Smooth muscle cell (in vitro differentiated cells): ENCODE results near the gene FAM136A. TPM values are rescaled to one million over a fixed set of nuclear protein-coding genes. Genes with fewer than 3 reads are reported as not detected.
A peak's percentile ranks its signal among the peaks of the same experiment; 100 is the strongest.

Experiments used
- DNase-seq: peaks from one replicate; lab custom pipeline; 2025; ENCODE audit not compliant: unreplicated experiment; lab: John Stamatoyannopoulos, UW
- H2AFZ ChIP-seq: fragments of 200-600 bp; sonication (generic); 2 replicates; pipeline ENCODE4 v1.6.0; 2016; ENCODE audit warnings: antibody characterized with exemption, low read depth, mild to moderate bottlenecking
- H3F3A ChIP-seq: fragments of 200-600 bp; sonication (generic); 2 replicates; pipeline ENCODE4 v1.6.0; 2017; ENCODE audit warnings: antibody characterized with exemption, low read depth
- H3K27ac ChIP-seq: fragments of 200-600 bp; sonication (generic); 2 replicates; pipeline ENCODE4 v1.5.1; 2016; ENCODE audit warnings: low read depth, mild to moderate bottlenecking
- H3K27me3 ChIP-seq: fragments of 200-600 bp; sonication (generic); 2 replicates; pipeline ENCODE4 v1.6.1; 2016; ENCODE audit warnings: low read depth, mild to moderate bottlenecking
- H3K36me3 ChIP-seq: fragments of 200-600 bp; sonication (generic); 2 replicates; pipeline ENCODE4 v1.5.1; 2016; ENCODE audit warnings: low read depth
- H3K4me1 ChIP-seq: fragments of 200-600 bp; sonication (generic); 2 replicates; pipeline ENCODE4 v1.5.1; 2016; ENCODE audit warnings: low read depth
- H3K4me2 ChIP-seq: fragments of 200-600 bp; sonication (generic); 2 replicates; pipeline ENCODE4 v1.6.0; 2016; ENCODE audit warnings: mild to moderate bottlenecking
- H3K4me3 ChIP-seq: fragments of 200-600 bp; sonication (generic); 2 replicates; pipeline ENCODE4 v1.5.1; 2016; ENCODE audit warnings: mild to moderate bottlenecking
- H3K79me2 ChIP-seq: fragments of 200-600 bp; sonication (generic); 2 replicates; pipeline ENCODE4 v1.6.0; 2016; ENCODE audit warnings: low read depth, mild to moderate bottlenecking
- H3K9ac ChIP-seq: fragments of 200-600 bp; sonication (generic); 2 replicates; pipeline ENCODE4 v1.6.0; 2016; ENCODE audit warnings: low read depth
- H3K9me3 ChIP-seq: fragments of 200-600 bp; sonication (generic); replicated peaks from 2 replicates; pipeline ENCODE4 v1.5.1; 2016; ENCODE audit warnings: low read depth
- H4K20me1 ChIP-seq: fragments of 200-600 bp; sonication (generic); 2 replicates; pipeline ENCODE4 v1.6.0; 2016; ENCODE audit warnings: low read depth
- WGBS: methylation state at CpG from one replicate; pipeline ENCODE4 v1.1.7; 2016; ENCODE audit warnings: low lambda C conversion rate; 5-methylcytosine and 5-hydroxymethylcytosine counted together
- polyA plus RNA-seq: library from polyadenylated mRNA; unstranded; fragments of >200 nt; fragmentation: Nextera tagmentation; extraction: Ambion mirVana; gene quantifications from 2 replicates; pipeline ENCODE4 v1.2.1, GENCODE V29; 2016
- total RNA-seq: library from RNA; depleted of rRNA; stranded (reverse); fragments of >200 nt; gene quantifications from 2 replicates; pipeline ENCODE4 v1.2.3, GENCODE V29; 2014
- TF ChIP-seq, protein P1 (sequence below): fragments of 200-600 bp; sonication (generic); IDR thresholded peaks from 2 replicates; pipeline ENCODE4 v1.5.1; 2017; ENCODE audit warnings: borderline replicate concordance, mild to moderate bottlenecking, antibody characterized with exemption; ENCODE audit not compliant: insufficient read depth, poor library complexity, severe bottlenecking

FAM136A gene
- total and polyA plus RNA-seq, 2 experiments from 2014 or later: 24.4 to 26.6 TPM

DNA sequence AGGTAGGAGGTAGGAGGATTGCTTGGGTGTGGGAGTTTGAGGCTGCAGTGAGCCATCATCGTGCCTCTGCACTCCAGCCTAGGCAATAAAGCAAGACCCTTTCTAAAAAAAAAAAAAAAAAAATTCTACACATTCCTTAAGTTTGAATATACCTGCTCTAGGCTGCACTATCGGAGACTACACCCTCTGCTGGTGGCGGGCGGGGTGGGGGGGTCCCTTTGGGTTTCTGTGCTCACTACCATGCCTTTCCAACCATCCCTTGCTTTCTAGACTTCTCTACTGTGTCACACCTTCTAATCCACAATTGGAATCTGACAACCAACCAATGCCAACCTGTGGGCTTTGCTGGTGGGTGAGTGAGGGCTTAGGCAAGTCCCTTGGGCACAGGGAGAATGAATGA is 34.7 kb upstream of the FAM136A start:
- Histone ChIP-seq H3K27ac (no peak overlapping the region), H3K9me3 (no peaks in the 10 kb centered on the region), H2AFZ (no peak overlapping the region), H3K4me2 (no peak overlapping the region), H3K4me3 (no peak overlapping the region), H3K9ac (no peak overlapping the region), H3F3A (no peaks in the 10 kb centered on the region), H3K36me3 (no peaks in the 10 kb centered on the region), H3K27me3 (no peaks in the 10 kb centered on the region), H4K20me1 (no peaks in the 10 kb centered on the region), H3K4me1 (no peaks in the 10 kb centered on the region), H3K79me2 (no peaks in the 10 kb centered on the region)
- DNase-seq: no peak
- TF ChIP-seq, protein P1, sequence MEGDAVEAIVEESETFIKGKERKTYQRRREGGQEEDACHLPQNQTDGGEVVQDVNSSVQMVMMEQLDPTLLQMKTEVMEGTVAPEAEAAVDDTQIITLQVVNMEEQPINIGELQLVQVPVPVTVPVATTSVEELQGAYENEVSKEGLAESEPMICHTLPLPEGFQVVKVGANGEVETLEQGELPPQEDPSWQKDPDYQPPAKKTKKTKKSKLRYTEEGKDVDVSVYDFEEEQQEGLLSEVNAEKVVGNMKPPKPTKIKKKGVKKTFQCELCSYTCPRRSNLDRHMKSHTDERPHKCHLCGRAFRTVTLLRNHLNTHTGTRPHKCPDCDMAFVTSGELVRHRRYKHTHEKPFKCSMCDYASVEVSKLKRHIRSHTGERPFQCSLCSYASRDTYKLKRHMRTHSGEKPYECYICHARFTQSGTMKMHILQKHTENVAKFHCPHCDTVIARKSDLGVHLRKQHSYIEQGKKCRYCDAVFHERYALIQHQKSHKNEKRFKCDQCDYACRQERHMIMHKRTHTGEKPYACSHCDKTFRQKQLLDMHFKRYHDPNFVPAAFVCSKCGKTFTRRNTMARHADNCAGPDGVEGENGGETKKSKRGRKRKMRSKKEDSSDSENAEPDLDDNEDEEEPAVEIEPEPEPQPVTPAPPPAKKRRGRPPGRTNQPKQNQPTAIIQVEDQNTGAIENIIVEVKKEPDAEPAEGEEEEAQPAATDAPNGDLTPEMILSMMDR: no peak
- 74% methylated on average over 4 of the region's 4 CpGs for WGBS

DNA sequence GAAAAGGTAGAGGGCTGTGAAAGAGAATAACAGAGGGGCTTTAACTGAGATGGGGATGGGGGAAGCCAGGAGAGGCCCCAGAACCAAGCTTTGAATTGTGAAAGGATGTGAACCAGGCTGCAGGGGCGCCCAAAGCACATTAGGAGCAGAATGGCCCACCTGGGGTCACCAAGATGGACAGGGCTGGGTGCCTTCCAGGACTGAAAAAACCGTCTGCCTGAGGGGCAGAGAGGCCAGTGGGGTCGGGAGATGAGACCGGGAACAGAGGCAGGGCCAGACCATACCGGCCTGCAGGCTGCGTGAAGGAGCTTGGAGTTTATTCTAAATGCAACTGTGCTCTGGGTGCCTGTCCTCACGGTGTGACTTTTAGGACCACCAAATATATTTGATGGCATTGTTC is 29.1 kb upstream of the FAM136A start:
- Histone ChIP-seq H3K27ac (no peak overlapping the region), H3K4me1 (no peaks in the 10 kb centered on the region), H3K27me3 (no peaks in the 10 kb centered on the region), H3K4me3 (no peak overlapping the region), H3K36me3 (no peaks in the 10 kb centered on the region), H3K9ac (no peak overlapping the region), H3K79me2 (no peaks in the 10 kb centered on the region), H3F3A (no peaks in the 10 kb centered on the region), H3K4me2 (no peak overlapping the region), H3K9me3 (no peaks in the 10 kb centered on the region), H2AFZ (no peak overlapping the region), H4K20me1 (no peaks in the 10 kb centered on the region)
- DNase-seq: no peak
- 89% methylated on average over 7 of the region's 7 CpGs for WGBS
- TF ChIP-seq, protein P1: no peak

DNA sequence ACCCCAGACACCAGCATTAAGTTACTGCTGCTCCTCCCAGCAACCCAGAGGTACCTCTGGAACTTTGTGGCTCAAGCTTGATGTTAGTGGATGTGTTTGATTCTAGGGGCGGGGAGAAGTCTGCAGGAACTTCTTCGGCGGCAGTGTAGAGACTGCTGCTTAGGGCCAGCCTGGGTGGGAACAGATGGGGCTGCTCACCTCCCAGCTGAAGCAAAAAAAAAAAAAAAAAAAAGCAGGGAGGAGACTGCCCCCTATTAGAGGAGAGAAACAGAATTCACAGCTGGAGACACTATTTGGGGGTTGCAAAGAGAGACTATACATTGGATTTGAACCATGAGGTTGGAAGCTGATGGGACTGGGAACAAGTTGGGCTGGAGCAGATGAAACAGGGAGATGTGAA is 28.6 kb upstream of the FAM136A start:
- Histone ChIP-seq H4K20me1 (no peaks in the 10 kb centered on the region), H3K79me2 (no peaks in the 10 kb centered on the region), H3K9me3 (no peaks in the 10 kb centered on the region), H3K9ac (no peak overlapping the region), H3K36me3 (no peaks in the 10 kb centered on the region), H3F3A (no peaks in the 10 kb centered on the region), H3K4me1 (no peaks in the 10 kb centered on the region), H3K27ac (no peak overlapping the region), H3K27me3 (no peaks in the 10 kb centered on the region), H3K4me2 (no peak overlapping the region), H2AFZ (no peak overlapping the region), H3K4me3 (no peak overlapping the region)
- TF ChIP-seq, protein P1: no peak
- DNase-seq: no peak
- 79% methylated on average over 3 of the region's 3 CpGs for WGBS

DNA sequence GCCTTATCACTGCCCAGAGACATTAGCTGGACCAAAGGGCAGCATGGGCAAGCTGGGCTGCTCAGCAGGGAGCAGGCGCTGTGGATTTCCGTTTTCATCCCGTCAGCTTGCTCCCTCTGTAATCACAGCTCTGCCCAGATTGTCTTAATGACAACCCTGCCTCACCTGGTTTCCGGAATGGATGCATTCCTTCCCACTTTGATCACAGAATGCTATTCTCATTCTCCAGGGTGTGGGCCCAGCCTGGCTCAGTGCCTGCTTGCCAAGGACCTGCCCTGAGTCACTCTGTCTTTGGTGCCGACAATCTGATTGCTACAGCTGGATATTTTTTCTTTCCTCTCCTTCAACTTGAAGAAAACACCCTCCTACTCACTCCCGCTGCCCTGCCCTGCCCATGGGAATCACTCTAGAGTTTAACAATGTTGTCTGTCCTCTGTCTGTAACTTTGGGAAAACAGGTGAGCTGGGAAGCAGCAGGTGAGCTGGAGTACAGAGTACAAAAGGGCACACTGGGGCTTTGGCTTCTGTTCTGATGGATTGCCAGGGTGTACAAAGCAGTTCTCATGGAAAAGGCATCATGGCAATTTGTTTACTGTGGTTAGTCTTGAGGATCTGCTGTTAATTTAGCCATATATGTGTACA is 27.2 kb upstream of the FAM136A start:
- Histone ChIP-seq H3K27me3 (no peaks in the 10 kb centered on the region), H2AFZ (no peak overlapping the region), H3K4me3 (no peak overlapping the region), H3K79me2 (no peaks in the 10 kb centered on the region), H4K20me1 (no peaks in the 10 kb centered on the region), H3K9ac (peak overlapping the region; percentile 47), H3K27ac (peak overlapping the region; percentile 86), H3K4me2 (no peak overlapping the region), H3K4me1 (no peaks in the 10 kb centered on the region), H3F3A (no peaks in the 10 kb centered on the region), H3K36me3 (no peaks in the 10 kb centered on the region), H3K9me3 (no peaks in the 10 kb centered on the region)
- WGBS: 49% methylated on average over 6 of the region's 6 CpGs
- DNase-seq: no peak
- TF ChIP-seq, protein P1: no peak
